AG09309 (cell line): Measurements from ENCODE around the gene IGFBP7.
A peak's percentile ranks its signal among the peaks of the same experiment; 100 is the strongest.

ENCODE experiments used
- DNase-seq: peaks from one replicate; pipeline ENCODE4 v3.0.0-alpha.2; 2010; ENCODE audit warnings: low read depth
- H3K4me3 ChIP-seq: 2 replicates; pipeline ENCODE4 v1.5.1; 2011; ENCODE audit warnings: mild to moderate bottlenecking, low read depth, low read length, moderate library complexity; ENCODE audit not compliant: control insufficient read depth
- TF ChIP-seq, protein P1 (sequence below): IDR thresholded peaks from 2 replicates; pipeline ENCODE4 v1.5.1; 2011; ENCODE audit warnings: mild to moderate bottlenecking, low read depth, low read length, inconsistent platforms; ENCODE audit not compliant: insufficient read depth, control insufficient read depth; ENCODE audit errors: missing control alignments

Gene IGFBP7

DNA sequence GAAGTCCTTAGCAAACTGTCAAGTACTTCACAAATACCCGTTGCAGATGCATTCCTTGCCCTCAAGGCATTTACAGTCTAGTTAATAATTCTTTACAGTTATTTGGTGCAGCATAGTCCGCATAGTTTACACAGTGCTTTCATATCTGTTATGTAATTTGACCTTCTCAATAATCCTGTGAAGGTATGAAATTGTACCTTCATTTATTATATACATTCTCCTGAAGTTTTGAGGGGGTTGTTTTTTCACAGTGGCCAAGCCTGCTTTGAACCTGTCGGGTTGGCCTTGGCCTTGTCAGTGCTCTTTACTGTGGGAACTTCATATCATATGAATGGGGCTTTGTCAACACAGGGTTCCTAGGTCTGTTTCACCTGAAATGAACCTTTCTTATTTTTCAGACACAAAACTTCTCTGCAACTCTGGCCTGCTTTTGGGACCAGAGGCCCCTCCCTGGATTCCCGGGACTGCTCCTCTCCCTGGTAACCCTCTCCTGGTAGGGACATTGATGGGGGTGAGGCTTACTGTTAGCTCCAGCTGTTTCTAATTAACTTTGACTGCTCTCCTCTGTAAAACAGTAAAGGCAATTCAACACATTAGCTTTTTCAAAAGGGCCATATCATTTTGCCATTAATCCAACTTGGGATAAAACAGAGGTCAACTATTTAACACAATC lies 9.1 kb downstream of the IGFBP7 start:
- DNase-seq = no peak
- no peak overlapping the region for H3K4me3 ChIP-seq
- TF ChIP-seq, protein P1, sequence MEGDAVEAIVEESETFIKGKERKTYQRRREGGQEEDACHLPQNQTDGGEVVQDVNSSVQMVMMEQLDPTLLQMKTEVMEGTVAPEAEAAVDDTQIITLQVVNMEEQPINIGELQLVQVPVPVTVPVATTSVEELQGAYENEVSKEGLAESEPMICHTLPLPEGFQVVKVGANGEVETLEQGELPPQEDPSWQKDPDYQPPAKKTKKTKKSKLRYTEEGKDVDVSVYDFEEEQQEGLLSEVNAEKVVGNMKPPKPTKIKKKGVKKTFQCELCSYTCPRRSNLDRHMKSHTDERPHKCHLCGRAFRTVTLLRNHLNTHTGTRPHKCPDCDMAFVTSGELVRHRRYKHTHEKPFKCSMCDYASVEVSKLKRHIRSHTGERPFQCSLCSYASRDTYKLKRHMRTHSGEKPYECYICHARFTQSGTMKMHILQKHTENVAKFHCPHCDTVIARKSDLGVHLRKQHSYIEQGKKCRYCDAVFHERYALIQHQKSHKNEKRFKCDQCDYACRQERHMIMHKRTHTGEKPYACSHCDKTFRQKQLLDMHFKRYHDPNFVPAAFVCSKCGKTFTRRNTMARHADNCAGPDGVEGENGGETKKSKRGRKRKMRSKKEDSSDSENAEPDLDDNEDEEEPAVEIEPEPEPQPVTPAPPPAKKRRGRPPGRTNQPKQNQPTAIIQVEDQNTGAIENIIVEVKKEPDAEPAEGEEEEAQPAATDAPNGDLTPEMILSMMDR = no peak

DNA sequence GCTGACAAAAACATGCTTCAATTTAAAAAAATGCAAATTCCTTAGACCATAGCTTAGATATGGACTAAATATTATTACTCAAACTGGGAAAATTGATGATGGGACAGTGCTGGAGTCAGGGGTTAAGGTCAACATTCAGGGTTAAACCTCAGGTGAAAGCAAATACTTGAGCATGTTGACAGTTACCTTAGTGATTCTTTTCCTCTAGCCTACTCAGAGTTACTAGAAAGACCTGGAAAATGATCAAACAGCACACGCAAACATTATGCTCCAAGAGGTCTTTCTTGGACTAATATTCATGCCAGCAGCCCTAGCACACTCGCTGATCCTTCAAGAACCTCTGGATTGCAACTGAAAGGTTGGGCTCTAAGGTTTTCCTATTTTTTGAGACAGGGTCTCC lies 10.8 kb downstream of the IGFBP7 start:
- no peak overlapping the region for H3K4me3 ChIP-seq
- TF ChIP-seq, protein P1 = no peak
- no peak for DNase-seq

DNA sequence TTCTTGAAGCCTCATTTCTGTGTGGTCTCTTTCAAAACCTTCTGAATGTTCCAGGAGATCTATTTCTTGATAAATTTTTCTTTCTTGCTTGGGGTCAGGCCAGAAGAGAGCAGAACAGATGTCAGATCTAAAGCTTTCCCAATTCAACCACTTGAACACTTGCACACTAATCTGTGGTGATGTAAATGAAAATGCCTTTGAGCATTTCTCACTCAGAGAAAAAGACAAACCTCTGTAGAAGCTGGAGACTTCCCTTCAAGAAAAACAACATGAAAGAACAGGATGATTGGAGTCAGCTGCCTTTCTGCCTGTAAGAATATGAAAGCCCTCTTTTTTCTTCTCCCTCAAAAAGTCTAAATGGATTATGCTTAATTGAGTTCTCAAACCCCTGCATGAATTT lies 11.2 kb downstream of the IGFBP7 start:
- H3K4me3 ChIP-seq = no peak overlapping the region
- TF ChIP-seq, protein P1 = no peak
- peak; percentile 85 for DNase-seq

DNA sequence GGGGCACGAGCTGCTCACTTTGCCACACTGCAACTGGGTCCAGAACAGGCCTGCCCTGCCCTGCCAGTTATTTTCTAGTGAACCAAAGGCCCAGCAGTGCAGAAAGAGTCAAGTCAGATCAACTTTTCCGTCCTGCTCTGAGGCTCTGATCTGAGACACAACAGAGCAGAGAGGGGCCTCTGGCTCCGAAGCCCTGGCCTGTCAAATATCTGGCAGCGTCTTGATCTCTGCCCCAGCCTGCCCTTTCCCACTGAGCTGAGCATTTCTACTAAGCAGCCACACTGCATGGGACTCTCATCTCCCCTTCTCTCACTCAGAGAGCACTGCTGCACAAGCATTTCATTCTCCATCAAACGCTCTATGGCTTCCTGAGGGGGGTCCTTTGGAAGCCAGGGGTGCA lies 11.8 kb downstream of the IGFBP7 start:
- no peak for DNase-seq
- TF ChIP-seq, protein P1 = no peak
- no peak overlapping the region for H3K4me3 ChIP-seq

DNA sequence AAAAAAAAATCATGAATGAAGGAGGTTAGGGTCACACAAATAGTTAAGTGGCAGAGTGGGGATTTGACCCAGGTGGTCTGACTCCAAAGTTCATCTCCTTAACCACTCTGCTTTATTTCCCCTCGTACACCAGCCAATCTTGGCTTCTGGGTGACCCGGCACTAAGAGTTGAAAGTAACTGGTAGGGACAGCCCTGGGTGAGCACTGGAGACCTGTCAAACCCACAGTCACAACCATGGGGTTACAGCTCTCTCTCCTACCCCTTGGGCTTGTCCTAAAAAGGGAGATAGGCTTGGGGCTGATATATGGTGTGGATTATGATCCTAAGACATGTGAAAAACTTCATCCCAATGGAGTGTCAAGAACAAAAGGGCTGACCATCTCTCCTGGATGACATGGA lies 12.5 kb downstream of the IGFBP7 start:
- TF ChIP-seq, protein P1 = no peak
- H3K4me3 ChIP-seq = no peak overlapping the region
- DNase-seq = no peak

DNA sequence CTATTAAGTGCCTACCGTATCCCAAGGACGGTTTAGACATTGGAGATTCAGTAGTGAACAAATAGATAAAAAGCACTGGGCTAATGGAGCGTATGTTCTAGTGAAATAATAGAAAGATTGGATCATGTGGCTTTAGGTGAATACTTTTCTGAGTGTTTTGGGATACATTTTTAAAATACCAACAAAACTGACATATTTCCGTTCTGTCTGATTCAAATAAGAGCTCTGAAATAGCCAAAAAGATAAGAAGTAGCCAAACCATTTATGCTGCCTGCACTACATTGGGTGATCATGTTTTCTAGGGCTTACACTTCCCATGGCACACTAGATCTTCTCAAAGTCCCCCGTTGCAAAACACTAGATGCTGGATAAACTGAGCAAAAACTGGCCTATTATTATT lies 14.2 kb downstream of the IGFBP7 start:
- H3K4me3 ChIP-seq = no peak overlapping the region
- TF ChIP-seq, protein P1 = no peak
- DNase-seq = no peak
